D341Med (cell line): ENCODE measurements around the gene HECW1.

ENCODE experiments used
- DNase-seq: peaks from one replicate; pipeline ENCODE4 v3.0.0; 2012; ENCODE audit warnings: low spot score

The HECW1 gene

DNA sequence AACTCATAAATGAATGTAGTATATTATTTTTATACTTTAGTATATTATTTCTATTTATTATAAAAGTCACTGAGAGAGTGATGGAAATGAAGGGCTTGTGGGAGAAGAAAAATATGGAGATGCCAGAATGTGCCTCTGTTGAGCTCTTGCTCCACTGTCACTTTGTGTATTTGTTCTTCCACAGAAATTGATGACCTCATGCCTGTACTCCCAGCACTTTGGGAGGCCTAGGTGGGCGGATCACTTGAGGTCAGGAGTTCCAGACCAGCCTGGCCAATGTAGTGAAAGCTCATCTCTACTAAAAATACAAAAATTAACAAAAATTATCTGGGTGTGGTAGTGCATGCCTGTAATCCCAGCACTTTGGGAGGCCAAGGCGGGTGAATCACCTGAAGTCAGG, 394.0 kb downstream of the HECW1 start:
- no peak for DNase-seq

GRCh38 chr7:43508461-43508860, 396.0 kb downstream of the HECW1 start:
- DNase-seq, result no peak

GRCh38 chr7:43509906-43510305, 397.5 kb downstream of the HECW1 start:
- no peak for DNase-seq

DNA sequence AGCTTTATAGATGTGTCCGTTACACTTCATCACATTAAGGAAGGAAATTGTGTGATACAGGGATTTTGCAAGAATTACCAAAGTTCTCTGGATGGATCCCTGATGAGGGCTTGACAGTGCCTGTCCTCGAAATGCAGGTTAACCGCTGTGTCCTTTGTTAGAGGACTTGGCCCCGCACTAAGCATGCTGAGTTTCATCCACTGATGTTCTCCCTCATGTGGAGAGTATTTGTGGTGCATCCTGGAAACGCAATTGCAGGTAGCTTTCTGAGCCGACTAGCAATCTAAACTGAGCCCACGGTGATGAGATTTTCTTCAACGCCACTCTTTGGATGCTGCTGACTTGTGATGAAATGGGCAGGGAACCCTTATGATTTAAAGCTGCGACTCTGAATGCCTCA, 398.6 kb downstream of the HECW1 start:
- DNase-seq, result no peak

DNA sequence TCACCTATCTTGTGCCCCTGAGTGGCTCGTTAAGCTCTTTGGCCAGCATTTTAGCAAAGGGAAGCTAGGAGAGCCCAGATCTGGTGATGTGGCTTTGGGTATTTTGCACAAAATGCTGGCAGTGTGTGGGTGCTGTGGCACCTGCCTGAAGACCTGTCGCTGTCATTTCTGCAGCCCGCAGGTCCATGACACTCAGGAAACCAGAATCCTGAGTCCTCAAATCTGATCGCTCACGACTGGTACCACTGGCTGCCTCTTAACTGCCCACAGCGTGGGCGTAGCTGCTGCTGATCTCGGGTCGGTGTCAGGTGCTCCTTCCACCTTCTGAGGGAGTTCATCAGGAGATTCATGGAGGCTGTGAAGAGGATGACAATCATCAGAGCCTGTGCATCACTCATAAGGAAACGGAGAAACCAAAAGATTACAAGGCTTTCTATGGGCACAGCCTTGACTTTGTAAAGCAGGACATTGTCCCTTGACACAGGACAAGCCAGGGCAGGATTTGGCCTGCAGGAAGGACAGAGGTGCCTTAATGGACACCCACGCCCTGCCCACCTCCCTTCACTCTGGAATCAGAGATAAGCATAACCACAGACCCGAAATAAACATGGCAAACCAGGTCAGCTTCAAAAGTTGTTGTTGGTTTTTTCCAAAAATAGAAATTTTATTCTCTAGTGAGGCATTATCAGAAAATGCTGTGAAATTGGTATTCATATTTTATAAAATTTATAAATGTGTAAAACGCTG, 399.5 kb downstream of the HECW1 start:
- DNase-seq, result no peak

DNA sequence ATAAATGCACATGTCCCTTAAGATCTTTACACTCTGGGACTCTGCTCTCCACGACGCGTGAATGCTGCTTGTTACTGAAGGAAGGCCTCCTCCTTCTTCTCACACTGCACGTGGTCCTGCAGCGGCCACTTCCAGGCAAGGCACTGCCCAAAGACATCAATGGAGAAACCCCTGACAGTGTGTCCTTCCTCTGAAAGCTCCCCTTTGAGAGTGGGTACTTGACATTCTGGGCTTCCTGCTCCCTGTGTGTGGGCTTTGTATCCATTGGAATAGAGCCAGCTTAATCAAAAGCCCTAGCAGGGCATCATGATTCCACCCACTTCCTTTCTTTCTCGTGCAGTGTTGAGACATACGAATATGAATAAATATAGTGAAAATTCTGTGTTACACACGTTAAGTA, 400.8 kb downstream of the HECW1 start:
- DNase-seq, result no peak

DNA sequence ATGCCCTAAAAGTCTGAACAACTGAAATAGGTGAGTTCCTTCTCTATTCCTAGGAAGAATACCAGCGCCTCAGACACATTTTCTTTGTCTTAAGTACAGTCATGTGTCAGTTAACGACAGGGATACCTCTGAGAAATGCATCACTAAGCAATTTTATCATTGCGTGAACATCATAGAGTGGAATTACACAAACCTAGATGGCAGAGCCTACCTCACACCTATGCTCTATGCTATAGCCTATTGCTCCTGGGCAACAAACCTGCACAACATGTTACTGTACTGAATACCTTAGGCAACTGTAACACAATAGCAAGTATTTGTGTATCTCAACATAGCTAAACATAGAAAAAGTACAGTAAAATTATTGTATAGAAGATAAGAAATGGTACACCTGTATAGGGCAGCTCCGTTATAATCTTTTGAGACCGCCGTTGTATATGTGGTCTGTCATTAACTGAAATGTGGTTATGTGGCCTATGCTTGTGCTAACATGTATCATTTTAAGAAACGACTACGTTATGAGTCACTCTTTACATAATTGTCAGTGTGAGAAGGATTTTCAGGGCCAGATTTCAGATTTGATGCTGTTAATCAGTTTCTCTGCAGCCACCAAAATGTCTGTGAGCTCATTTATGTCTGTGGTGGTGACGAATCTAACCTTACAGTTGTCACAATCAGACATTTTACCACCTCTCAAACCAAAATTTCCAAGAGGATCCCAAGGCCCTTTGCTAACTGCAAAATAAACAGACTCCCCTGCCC, 404.3 kb downstream of the HECW1 start:
- no peak for DNase-seq

DNA sequence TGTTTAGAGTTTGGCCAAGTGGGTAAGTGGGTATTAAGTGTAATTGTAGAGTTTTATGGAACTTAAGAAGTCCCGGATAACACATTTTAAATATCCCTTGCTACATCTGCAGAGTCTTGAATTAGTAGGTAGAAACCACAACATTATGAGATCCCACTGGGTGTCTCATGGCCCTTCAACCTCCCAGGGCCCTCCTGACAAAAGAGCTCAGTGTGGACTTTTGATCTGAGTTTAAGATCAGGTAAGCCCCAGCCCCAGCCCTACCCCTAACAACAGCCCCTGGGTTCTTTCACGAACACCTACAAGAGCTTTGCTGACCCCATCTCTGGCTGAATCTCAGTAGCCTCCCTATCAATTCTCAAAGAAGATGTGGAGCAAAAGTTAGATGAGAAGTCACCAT, 405.0 kb downstream of the HECW1 start:
- DNase-seq, result no peak

- no peak for DNase-seq
These were observed 407.8 kb downstream of the HECW1 start for GRCh38 chr7:43520201-43520600.

DNA sequence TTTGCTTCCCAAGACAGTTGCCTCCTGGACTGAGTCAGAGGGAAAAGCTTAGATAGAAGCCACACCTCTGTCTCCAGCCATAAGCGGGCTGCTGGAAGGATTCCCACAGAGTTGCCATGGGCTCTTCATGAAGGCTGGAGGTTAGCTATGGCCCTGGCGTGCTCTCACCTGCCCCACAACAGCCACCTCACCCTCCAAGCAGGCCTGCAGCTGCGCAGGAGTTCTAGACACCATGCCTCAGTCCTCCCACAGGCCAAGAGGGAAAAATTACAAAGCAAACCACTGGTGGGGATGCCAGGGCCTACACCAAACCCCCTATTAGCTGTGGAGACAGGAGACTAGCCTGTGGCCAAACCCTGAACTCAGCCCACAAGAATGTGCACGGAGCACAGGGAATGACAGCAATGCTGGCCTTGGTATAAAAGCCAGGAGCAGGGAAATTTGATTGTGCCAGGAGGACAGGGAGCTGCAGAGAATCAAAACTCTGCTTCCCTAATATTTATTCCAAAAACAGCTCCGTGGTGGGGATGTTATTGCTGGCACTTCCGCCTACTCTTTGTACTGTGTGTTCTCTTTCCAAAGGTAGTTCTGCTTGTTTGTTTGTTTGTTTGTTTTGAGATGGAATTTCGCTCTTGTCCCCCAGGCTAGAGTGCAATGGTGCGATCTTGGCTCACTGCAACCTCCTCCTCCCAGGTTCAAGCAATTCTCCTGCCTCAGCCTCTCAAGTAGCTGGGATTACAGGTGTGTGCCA, 410.1 kb downstream of the HECW1 start:
- DNase-seq, result no peak

GRCh38 chr7:43528576-43529354, 416.3 kb downstream of the HECW1 start:
- DNase-seq, result no peak

GRCh38 chr7:43530553-43531410, 418.3 kb downstream of the HECW1 start:
- DNase-seq, result no peak

DNA sequence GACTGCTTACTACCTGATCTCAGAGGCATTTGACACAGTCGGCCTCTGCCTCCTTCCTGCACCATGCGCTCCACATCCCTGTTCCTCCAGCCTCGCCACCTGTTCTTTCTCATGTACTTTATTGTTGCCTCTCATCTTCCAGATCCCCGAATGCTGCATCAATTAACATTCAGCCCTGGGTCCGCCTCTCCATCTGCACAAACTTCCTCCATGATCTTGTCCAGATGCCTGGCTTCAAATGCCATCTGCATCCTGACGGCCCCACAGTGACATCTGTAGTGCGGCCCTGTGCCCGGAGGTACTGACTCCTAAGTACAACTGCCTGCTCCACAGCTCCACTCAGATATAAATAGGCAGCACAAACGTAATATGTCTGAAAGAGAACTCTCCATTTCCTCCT, 419.3 kb downstream of the HECW1 start:
- no peak for DNase-seq

DNA sequence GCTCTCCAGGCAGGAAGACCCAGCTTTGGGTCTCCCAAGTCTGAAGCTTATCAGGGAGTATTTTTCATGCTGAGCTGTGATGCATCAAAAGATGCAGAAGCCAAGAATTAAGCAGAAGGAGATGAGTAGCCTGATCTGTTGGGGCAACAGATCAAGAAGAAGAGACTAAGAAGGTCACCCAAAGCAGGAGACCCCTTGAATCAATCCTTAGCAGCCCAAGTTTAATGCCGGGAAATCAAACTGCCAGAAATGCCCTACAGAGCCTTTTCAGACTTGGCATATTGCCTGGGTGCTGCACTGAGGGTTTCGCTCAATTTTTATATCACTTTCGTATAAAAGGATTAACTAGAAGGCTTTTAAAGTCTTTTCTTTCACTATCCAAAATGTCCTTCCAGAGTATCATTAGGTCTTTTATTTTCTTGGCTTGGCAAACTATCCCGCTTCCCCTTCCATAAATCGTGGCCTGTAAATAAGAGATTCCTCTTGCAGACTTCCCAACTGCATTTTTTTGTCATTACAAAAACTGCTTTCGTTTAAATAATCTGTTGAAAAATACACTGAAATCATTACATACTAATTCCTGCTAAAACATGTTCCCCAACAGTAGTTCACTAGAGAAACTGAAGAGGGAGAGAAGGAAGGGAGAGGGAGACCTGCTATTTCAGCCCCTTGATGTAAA, 421.5 kb downstream of the HECW1 start:
- DNase-seq, result no peak

DNA sequence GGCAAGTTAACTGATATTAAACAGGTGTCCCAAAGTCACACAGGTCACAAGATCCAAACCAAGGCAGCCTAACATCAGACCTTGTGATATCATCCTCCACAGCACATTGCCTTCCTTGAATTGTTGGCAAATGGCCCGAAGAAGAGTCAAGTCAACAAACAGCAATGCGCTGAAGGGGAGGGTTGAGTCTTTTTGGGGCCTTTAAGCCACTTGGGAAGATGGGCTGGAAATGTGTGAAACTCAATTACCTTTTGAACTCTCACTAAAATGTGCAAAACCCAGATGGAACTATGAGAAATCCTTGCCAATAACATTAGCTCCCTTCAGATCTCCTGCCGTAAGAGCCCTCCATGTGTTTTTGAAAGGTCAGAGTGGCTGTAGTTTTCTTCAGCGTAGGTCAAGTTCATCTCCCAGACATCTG, 422.6 kb downstream of the HECW1 start:
- DNase-seq, result no peak

DNA sequence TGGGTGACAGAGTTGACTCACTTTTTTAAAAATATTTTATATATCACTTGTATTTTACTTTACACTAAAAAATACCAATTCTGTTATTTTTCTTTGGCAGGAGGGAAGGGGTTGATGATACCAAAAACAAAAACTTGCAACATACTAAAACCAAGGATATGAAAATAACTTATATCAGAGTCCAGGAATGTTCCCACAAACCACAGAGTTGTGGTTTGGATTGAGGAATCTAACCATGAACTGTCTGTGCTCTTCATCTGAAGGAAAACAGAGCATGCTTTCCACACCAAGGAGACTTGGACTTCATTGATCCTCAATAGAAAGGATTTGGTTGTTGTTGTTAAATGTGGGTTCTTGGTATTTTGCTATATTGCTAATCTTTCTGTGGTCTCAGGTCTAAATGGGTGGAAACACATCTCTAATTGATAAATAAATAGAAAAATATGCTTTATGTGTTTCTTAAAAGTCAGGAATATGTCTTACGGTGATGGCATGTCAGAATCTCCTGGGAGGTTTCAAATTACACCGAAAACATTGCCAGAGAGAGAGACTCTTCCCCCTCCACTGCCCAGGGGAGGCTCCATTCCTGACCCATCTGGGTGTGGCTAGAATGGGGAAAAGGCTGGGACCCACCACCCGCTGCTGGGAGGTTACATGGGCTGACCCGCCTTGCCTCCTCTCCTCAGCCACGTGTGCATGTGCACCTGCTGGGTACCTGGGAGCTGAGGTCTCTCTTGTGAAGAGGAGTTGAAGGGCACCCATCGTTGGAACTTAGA, 423.6 kb downstream of the HECW1 start:
- DNase-seq, result no peak

DNA sequence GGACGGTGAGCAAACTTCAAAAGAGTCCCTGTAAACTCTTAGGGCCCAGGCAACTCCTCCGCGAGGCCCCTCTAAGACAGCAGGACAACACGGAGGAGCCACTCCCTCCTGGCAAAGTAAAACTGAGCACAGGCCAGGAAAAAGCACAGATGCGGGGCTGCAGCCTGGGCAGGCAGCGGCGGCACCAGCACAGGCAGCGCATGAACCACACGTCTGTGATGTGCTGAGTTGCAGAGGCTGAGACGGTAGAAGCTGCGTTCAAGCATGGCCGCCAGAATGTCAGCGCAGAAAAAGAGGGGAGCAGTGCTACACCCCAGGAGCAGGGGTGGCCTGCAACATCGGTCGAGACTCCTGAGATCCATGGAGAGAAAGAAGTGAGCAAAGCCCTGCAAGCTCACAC, 424.3 kb downstream of the HECW1 start:
- DNase-seq, result no peak

GRCh38 chr7:43537765-43538403, 425.4 kb downstream of the HECW1 start:
- DNase-seq, result no peak

DNA sequence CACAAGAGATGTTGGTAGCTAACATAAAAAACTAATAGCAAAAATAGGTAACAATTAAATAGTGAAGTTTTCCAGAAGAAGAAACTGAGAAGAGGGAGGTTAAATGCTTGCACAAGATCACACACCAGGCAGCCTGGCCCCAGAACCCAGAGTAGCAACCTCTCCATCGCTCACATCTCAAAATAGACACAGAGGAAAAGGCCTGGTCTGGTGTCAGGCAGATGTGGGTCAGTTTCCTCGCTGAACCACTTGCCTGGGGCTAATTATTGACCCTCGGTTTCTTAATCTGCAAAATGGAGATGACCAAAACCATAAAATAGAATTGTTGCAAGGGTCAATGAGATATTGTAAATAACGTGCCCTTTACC, 425.9 kb downstream of the HECW1 start:
- DNase-seq, result no peak
